ENCODE data around the gene USP30.

GRCh38 chr12:109112720-109113465 is 60.5 kb downstream of the USP30 start:
- TF ChIP-seq POLR2A (IDR thresholded peaks at IDR 0.05) (no peak), CTCF (IDR thresholded peaks at IDR 0.05 in 4 of 5, conservative IDR thresholded peaks at IDR 0.05 in 1 of 5) (no peak)
